Measurements from ENCODE around the gene OTX1.

DNA sequence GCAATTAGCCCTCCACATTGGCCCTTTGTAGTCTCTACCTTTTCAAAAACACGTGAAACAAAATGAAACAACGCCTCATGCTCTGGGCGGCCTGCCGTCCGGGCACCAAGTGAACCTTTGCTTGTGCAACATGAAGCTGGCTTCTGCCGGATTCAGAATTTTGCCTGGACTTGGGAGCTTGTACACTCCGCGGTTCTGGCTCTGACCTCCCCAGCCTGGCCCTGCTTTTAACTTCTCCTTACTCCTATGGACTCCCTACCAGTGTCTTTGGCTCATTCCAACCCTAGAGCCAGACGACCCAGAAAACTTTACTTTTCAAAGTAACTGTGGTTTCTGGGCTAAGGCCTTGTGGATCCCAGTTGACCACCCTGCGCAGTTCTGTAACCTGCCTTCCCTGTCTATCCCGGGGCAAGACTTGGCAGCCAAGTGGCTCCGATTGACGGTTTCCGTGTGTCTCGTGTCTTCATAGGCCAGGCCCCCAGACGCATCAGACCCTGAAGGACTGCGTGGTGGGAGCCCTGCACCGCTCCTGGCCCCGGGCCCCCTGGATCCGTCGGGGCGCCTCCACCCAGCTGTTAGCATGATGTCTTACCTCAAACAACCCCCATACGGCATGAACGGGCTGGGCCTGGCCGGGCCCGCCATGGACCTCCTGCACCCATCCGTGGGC, 1.9 kb downstream of the OTX1 start:
- TF ChIP-seq, protein P1, sequence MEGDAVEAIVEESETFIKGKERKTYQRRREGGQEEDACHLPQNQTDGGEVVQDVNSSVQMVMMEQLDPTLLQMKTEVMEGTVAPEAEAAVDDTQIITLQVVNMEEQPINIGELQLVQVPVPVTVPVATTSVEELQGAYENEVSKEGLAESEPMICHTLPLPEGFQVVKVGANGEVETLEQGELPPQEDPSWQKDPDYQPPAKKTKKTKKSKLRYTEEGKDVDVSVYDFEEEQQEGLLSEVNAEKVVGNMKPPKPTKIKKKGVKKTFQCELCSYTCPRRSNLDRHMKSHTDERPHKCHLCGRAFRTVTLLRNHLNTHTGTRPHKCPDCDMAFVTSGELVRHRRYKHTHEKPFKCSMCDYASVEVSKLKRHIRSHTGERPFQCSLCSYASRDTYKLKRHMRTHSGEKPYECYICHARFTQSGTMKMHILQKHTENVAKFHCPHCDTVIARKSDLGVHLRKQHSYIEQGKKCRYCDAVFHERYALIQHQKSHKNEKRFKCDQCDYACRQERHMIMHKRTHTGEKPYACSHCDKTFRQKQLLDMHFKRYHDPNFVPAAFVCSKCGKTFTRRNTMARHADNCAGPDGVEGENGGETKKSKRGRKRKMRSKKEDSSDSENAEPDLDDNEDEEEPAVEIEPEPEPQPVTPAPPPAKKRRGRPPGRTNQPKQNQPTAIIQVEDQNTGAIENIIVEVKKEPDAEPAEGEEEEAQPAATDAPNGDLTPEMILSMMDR (conservative IDR thresholded peaks at IDR 0.05) = no peak
- TF ChIP-seq ZFX (IDR thresholded peaks at IDR 0.05) = no peak

All from C4-2B (cell line).